Putamen (tissue), 1 donor: ENCODE results near the gene MT1X.
"Not testable (repeated sequence)": the region's sequence is repeated elsewhere in the genome, so short reads cannot be mapped to it uniquely, and the experiment has no call there.

Source experiments
- DNase-seq: peaks from one replicate; pipeline ENCODE4 v3.0.0-alpha.2; 2016; ENCODE audit warnings: low spot score

The MT1X gene

GRCh38 chr16:56710181-56710737 is 28.0 kb downstream of the MT1X start:
- DNase-seq = no peak

- no peak for DNase-seq
Measured at GRCh38 chr16:56711862-56712261, 29.6 kb downstream of the MT1X start.

GRCh38 chr16:56713794-56714193 is 31.5 kb downstream of the MT1X start:
- no peak for DNase-seq

GRCh38 chr16:56715126-56715525 is 32.9 kb downstream of the MT1X start:
- DNase-seq = no peak

DNA sequence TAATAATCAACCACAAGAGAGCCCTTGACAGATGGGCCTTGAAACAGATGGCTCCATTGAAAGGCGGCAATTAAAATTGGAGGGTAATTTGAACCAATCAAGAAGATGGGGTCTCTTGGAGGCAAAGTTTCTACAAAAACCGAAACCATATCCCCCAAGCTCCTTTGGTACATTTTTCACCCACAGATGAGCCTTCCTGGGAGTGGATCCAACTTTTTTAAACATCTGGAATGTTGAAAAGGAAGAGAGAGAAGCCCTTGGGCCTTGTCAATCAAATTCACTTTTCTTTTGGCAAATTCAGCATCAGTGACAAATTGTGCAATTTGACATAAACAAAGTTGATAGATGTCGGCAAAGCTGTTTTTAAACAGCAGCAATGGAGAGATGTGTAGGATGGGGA is 34.5 kb downstream of the MT1X start:
- DNase-seq = no peak

GRCh38 chr16:56717532-56717931 is 35.3 kb downstream of the MT1X start:
- DNase-seq = not testable (repeated sequence)

DNA sequence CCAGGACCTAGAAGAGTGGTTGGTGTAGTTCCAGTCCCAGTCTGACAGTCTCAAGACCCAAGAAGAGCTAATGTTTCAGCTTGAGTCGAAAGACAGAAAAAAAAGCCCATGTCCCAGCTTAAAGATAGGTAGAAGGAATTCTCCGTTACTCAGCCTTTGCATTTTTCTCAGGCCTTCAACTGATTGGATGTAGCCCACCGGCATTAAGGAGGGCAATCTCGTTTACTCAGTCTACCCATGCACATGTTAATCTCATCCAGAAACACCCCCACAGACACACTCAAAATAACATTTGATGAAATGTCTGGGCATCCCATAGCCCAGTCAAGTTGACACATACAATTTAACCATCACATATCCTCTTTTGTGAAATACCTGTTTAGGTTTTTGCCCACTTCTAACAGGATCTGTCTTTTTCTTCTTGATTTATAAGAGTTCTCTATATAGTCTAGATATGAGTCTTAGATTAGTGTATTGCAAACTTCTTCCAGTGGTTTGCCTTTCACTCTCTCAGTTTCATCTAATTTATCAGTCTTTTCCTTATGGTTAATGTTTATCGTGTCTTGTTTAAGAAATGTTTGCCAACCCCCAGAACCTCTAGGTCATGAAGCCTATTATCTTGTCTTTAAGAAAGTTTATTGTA is 40.1 kb downstream of the MT1X start:
- DNase-seq = no peak

DNA sequence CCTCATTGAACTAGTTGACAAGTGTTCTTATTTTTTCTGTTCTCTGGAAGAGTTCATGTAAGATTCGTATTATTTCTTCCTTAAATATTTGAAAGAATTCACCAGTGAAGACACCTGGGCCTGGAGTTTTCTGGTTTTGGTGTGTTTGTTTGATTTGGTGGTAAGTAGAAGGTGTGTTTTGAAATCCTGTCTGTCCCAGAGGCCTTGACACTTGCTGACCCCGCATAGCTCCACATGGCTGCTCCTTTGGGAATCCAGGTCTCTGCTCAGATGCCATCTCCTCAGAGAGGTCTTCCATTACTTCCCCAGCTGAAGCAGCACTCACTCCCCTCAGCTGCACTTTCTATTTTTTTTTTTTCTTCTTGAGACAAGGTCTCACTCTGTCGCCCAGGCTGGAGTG is 41.9 kb downstream of the MT1X start:
- DNase-seq = no peak

GRCh38 chr16:56726283-56726682 is 44.0 kb downstream of the MT1X start:
- no peak for DNase-seq

- DNase-seq = no peak
Measured at GRCh38 chr16:56726926-56727325, 44.7 kb downstream of the MT1X start.

GRCh38 chr16:56728027-56728426 is 45.8 kb downstream of the MT1X start:
- no peak for DNase-seq

- DNase-seq = no peak
Measured at GRCh38 chr16:56728980-56729734, 46.9 kb downstream of the MT1X start.

GRCh38 chr16:56729735-56730662 is 47.7 kb downstream of the MT1X start, which contains the start of gene NUP93:
TSS of gene NUP93 (plus strand) at chr16:56730129. CDS start at chr16:56748248, 18,119 bp downstream.
- peak; percentile 93 for DNase-seq

DNA sequence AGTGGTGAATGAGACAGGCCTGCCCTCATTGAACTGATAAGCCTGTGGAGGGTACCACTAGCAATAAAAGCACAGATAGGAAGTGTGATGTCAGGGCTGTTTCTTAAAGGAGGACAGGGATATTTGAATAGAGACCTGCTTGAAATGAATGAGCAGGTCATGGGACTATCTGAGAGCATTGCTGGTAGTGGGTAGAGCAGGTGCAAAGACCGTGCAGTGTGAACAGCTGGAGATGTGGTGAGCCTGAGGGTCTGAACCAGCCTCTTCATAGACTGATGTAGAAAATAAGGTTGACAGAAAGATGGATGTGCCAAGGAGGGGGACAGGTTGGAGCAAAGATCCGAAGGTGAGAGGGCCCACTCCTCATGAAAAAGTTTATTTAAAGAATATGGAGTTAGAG is 50.1 kb downstream of the MT1X start:
- no peak for DNase-seq

DNA sequence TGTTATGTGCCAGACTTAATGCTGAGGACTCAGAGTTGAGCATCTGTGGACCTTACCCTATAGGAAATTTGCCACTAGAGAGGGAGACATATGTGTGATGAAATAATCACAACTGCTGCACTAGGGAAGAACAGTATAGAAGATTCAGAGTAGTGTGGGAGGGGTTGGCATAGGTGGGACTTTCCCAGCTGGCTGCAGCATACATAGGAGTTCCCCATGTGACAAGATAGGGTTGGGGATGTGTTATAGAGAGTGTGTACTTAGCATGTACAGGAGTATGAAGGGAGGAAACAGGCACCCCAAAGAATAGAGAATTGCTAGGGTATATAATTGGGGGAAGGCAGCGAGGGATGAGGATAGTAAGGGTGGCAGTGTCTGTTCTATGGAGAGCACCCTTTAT is 50.6 kb downstream of the MT1X start:
- DNase-seq = no peak
